Tibial nerve (tissue), 4 donors: ENCODE results near the gene UGT1A7.

Experiments used
- CTCF ChIP-seq, 5 experiments: fragments of 200-600 bp in 3 of 5; fragments of 450-650 bp in 2 of 5; sonication (generic) in 3 of 5; IDR thresholded peaks; one replicate each; pipeline ENCODE4 v1.5.1; 2016 to 2019; ENCODE audit warnings: antibody characterized with exemption in 5 of 5, mild to moderate bottlenecking in 3 of 5, moderate library complexity in 2 of 5
- EP300 ChIP-seq, 2 donors: sonication (generic); formaldehyde crosslinking; IDR thresholded peaks; one replicate each; pipeline ENCODE4 v1.6.1; 2017; ENCODE audit warnings: antibody characterized with exemption in 2 of 2, mild to moderate bottlenecking in 1 of 2

DNA sequence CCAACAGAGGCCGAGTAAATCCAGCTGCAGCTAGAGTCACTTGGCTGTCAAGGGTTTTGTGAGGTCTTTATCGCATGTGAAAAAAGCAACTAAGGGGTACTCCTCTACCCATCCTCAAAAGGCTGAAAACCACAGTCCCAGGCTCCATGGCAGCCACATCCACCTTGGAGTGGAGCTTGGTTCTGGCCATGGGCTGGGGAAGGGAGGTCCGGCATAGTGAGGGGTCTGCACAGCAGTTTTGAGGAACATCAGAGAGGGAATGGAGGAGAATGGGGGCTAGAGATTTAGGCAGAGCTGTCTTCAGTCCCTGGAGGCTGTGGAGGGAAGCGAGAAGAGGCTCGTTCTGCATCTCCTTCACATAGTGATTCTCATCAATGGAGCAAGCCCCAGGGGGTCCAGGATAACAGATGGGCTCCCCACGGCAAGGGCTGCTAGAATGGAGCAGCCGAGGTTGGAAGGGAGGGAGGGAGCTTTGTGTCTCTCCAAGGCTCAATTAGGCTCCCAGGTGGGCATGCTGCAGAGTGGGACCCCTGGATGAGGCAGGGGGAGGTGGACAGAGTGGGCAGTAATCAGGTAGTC lies 117.5 kb downstream of the UGT1A7 start:
- TF ChIP-seq CTCF (IDR thresholded peaks at IDR 0.05) (no peak), EP300 (IDR thresholded peaks at IDR 0.05) (no peak)
